Endothelial cell of umbilical vein (primary cell): ENCODE data around the gene LIPA. TPM values are rescaled to one million over a fixed set of nuclear protein-coding genes. Genes with fewer than 3 reads are reported as not detected.

ENCODE experiments used
- BruUV-seq: library from RNA; stranded (reverse); fragments of 400-500 nt; replicated peaks from 2 replicates; lab custom pipeline; 2021; lab: Mats Ljungman, UMichigan
- CTCF ChIA-PET: fragments of 300-600, 350-600 bp; sonication (Branson Sonifier 250); formaldehyde crosslinking; loops from one replicate; lab custom pipeline; 2021; ENCODE audit warnings: antibody characterized with exemption, inconsistent platforms; lab: Charles Lee
- POLR2A ChIA-PET: fragments of 300-600, 350-600 bp; sonication (Branson Sonifier 250); formaldehyde crosslinking; loops from one replicate; lab custom pipeline; 2021; ENCODE audit warnings: antibody characterized with exemption, inconsistent platforms; lab: Charles Lee
- DNase-seq: peaks from one replicate; pipeline ENCODE4 v3.0.0-alpha.2; 2011; ENCODE audit warnings: low read depth, low spot score
- FAIRE-seq: peaks from 2 replicates; lab custom pipeline; 2011; peaks lifted over from hg19 to GRCh38; lab: Jason Lieb, UNC
- H2AFZ ChIP-seq: 2 replicates; pipeline ENCODE4 v1.6.0; 2012; ENCODE audit warnings: low read depth, low read length, control low read depth, inconsistent platforms
- H3K27ac ChIP-seq: 2 replicates; pipeline ENCODE4 v1.5.1; 2011; ENCODE audit warnings: low read depth, mild to moderate bottlenecking, control low read depth, low read length, moderate library complexity; ENCODE audit not compliant: insufficient read depth
- H3K27me3 ChIP-seq, 2 experiments: 2 replicates each; pipeline versions ENCODE4 v1.6.0 to v1.6.1; 2011; ENCODE audit warnings: low read length in 2 of 2, mixed read lengths in 1 of 2; ENCODE audit not compliant: control insufficient read depth in 2 of 2, insufficient read depth in 2 of 2
- H3K36me3 ChIP-seq, 2 experiments: 2 replicates in 1 of 2; 3 replicates in 1 of 2; pipeline ENCODE4 v1.5.1; 2011; ENCODE audit warnings: low read length in 2 of 2, mild to moderate bottlenecking in 1 of 2, moderate library complexity in 1 of 2; ENCODE audit not compliant: control insufficient read depth in 2 of 2, insufficient read depth in 2 of 2; ENCODE audit errors: extremely low read depth in 1 of 2
- H3K4me1 ChIP-seq: 3 replicates; pipeline ENCODE4 v1.5.1; 2011; ENCODE audit warnings: mild to moderate bottlenecking, low read length; ENCODE audit not compliant: control insufficient read depth, insufficient read depth; ENCODE audit errors: extremely low read depth
- H3K4me2 ChIP-seq: 2 replicates; pipeline ENCODE4 v1.6.1; 2011; ENCODE audit warnings: low read length, control low read depth, mixed read lengths; ENCODE audit not compliant: insufficient read depth
- H3K4me3 ChIP-seq, 3 experiments: fragments of 200-600 bp in 1 of 3; sonication (generic), shearing (Covaris generic) in 1 of 3; replicated peaks in 1 of 3; 2 replicates each; pipeline ENCODE4 v1.5.1; 2011 to 2016; ENCODE audit warnings: control low read depth in 3 of 3, low read length in 3 of 3, mild to moderate bottlenecking in 2 of 3, inconsistent platforms in 1 of 3, low read depth in 1 of 3, moderate library complexity in 1 of 3; ENCODE audit not compliant: insufficient read depth in 1 of 3
- H3K79me2 ChIP-seq: 2 replicates; pipeline ENCODE4 v1.6.0; 2012; ENCODE audit warnings: low read length, inconsistent platforms; ENCODE audit not compliant: control insufficient read depth, insufficient read depth
- H3K9ac ChIP-seq: replicated peaks from 2 replicates; pipeline ENCODE3; 2011; ENCODE audit warnings: low read length, control low read depth; ENCODE audit not compliant: insufficient read depth; ENCODE audit errors: extremely low read depth
- H3K9me1 ChIP-seq: replicated peaks from 3 replicates; pipeline ENCODE4 v1.6.0; 2011; ENCODE audit warnings: mild to moderate bottlenecking, low read length; ENCODE audit not compliant: control insufficient read depth, insufficient read depth; ENCODE audit errors: extremely low read depth
- H3K9me3 ChIP-seq: replicated peaks from 2 replicates; pipeline ENCODE4 v1.5.1; 2012; ENCODE audit warnings: low read length, inconsistent platforms; ENCODE audit not compliant: control insufficient read depth, insufficient read depth
- H4K20me1 ChIP-seq: replicated peaks from 2 replicates; pipeline ENCODE3; 2011; ENCODE audit warnings: mild to moderate bottlenecking, low read length; ENCODE audit not compliant: control insufficient read depth, insufficient read depth; ENCODE audit errors: extremely low read depth
- GATA2 ChIP-seq: IDR thresholded peaks from 2 replicates; pipeline ENCODE4 v1.7.0; 2011; ENCODE audit warnings: low read depth, mild to moderate bottlenecking, moderate library complexity, mixed read lengths, low read length; ENCODE audit not compliant: insufficient read length, insufficient read depth
- JUN ChIP-seq: IDR thresholded peaks from 2 replicates; pipeline ENCODE4 v1.6.1; 2011; ENCODE audit warnings: borderline replicate concordance, low read depth; ENCODE audit not compliant: insufficient read length, insufficient read depth
- MYC ChIP-seq: IDR thresholded peaks from one replicate; pipeline ENCODE4 v1.6.1; 2011; ENCODE audit warnings: mild to moderate bottlenecking, low read depth, low read length
- POLR2A ChIP-seq: IDR thresholded peaks from 2 replicates; pipeline ENCODE4 v1.6.1; 2012; ENCODE audit warnings: low read depth, mild to moderate bottlenecking, control low read depth, low read length
- dilution Hi-C: fragments of 300-500 bp; cut with MboI; formaldehyde crosslinking; loops from one replicate; pipeline ENCODE4 v1.15.0; 2019; ENCODE audit warnings: low sequenced_read_pairs; ENCODE audit not compliant: extremely low pct_ligation_motif_present
- intact Hi-C: fragments of 100-400 bp; cut with micrococcal nuclease; formaldehyde crosslinking; loops from one replicate; pipeline ENCODE4 v1.10.0; 2022
- polyA plus RNA-seq, 4 experiments: library from polyadenylated mRNA; depleted of rRNA in 3 of 4; stranded (reverse) in 3 of 4; unstranded in 1 of 4; fragments of >200 nt; gene quantifications; 2 replicates each; pipeline versions ENCODE4 v1.2.1 to v1.2.3, GENCODE V29; 2011 to 2012; ENCODE audit warnings: missing spikeins in 1 of 4
- total RNA-seq: library from RNA; stranded (reverse); gene quantifications from 2 replicates; pipeline ENCODE4 v1.2.3, GENCODE V29; 2021
- TF ChIP-seq, protein P1 (sequence below), 2 donors: IDR thresholded peaks; 1 replicate in 1 of 2; 2 replicates in 1 of 2; pipeline ENCODE4 v1.5.1; 2011; ENCODE audit warnings: low read length in 2 of 2, mild to moderate bottlenecking in 2 of 2, moderate library complexity in 2 of 2, control low read depth in 1 of 2, inconsistent platforms in 1 of 2, low read depth in 1 of 2; ENCODE audit not compliant: insufficient read depth in 1 of 2; ENCODE audit errors: extremely low read depth in 1 of 2
- TF ChIP-seq, protein P2 (sequence below): IDR thresholded peaks from 2 replicates; pipeline ENCODE4 v1.6.1; 2011; ENCODE audit not compliant: insufficient read depth, insufficient read length

The LIPA gene
- total and polyA plus RNA-seq, 2 donors (not counting 3 experiments of a cell fraction or from before 2014, with no cell fraction given) = 24.0 to 41.1 TPM

DNA sequence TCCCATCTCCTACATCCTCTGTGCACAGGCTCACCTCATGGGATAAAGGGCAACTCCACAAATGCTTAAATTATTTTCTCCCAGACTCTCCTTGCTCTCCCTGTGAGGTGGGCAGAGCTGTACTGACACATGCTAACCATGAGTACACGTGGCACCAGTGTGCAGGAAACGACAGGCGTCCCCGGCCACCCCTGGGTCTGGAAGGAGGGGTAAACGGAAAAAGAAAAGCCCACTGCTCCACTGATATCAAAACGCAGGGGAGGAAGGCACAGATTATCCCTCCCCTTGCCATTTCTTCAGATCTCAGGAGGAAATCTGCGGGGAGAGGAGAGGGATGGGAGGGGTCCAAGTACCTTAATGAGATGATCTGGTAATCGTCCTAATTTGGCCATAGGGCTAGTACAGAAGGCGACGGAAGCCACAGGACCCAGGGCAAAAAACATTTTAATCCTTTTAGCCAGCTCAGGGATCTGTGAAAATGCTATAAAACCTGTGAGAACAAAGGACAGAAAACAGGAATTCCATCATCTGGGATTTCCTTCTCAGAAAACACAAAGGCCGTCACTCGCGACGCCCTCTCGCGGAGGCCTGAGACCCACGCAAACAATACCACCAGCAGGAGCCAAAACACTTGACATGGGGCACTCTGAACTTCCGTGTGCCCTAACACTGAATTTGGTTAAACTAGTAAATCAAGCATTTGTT lies 26.7 kb downstream of the LIPA start:
- H3K4me2 ChIP-seq = peak overlapping the region; percentile 68
- peak; percentile 88 for DNase-seq

More for the DNA sequence above, 26.7 kb downstream of the LIPA start:
- Histone ChIP-seq H2AFZ (peak overlapping the region; percentile 97), H3K9ac (peak overlapping the region; percentile 78), H3K9me3 (no peaks in the 10 kb centered on the region), H3K27me3 (no peaks in the 10 kb centered on the region), H3K4me3 (peak overlapping the region in 2 of 3 experiments; percentile 0 to 23), H3K79me2 (no peaks in the 10 kb centered on the region), H3K27ac (peak overlapping the region; percentile 87), H3K36me3 (no peaks in the 10 kb centered on the region), H3K4me1 (peaks cover 10% of the 10 kb centered on the region), H3K9me1 (no peaks in the 10 kb centered on the region), H4K20me1 (no peaks in the 10 kb centered on the region)
- ChIA-PET CTCF (interaction anchor here (0.6 to 2.2 kb wide), 7 partner anchors 9 to 297 kb away, joined by 3 to 7 read pairs (median 4); partner anchors contain the start of gene LIPA), POLR2A (no interaction called here)
- BruUV-seq = TSS peak; percentile 70
- dilution Hi-C loops (loop anchor here (25.0 kb wide), 1 partner anchor 238 kb away; the partner anchor contains the start of gene FAS), intact Hi-C loops (no loop called here)
- FAIRE-seq = peak; percentile 72
- no peak for TF ChIP-seq POLR2A
- TF ChIP-seq JUN = no peak
- TF ChIP-seq, protein P1, sequence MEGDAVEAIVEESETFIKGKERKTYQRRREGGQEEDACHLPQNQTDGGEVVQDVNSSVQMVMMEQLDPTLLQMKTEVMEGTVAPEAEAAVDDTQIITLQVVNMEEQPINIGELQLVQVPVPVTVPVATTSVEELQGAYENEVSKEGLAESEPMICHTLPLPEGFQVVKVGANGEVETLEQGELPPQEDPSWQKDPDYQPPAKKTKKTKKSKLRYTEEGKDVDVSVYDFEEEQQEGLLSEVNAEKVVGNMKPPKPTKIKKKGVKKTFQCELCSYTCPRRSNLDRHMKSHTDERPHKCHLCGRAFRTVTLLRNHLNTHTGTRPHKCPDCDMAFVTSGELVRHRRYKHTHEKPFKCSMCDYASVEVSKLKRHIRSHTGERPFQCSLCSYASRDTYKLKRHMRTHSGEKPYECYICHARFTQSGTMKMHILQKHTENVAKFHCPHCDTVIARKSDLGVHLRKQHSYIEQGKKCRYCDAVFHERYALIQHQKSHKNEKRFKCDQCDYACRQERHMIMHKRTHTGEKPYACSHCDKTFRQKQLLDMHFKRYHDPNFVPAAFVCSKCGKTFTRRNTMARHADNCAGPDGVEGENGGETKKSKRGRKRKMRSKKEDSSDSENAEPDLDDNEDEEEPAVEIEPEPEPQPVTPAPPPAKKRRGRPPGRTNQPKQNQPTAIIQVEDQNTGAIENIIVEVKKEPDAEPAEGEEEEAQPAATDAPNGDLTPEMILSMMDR (IDR thresholded peaks at IDR 0.05; ENCODE audit: extremely low read depth in 1 of 2, insufficient read depth in 1 of 2, low read depth in 1 of 2, low read length in 2 of 2) = peak; percentile 42 to 46
- TF ChIP-seq GATA2 = no peak
- no peak for TF ChIP-seq MYC
- TF ChIP-seq, protein P2, sequence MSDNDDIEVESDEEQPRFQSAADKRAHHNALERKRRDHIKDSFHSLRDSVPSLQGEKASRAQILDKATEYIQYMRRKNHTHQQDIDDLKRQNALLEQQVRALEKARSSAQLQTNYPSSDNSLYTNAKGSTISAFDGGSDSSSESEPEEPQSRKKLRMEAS = peak; percentile 81
